ENCODE measurements around the gene DRD1.
"Not testable (repeated sequence)": the region's sequence is repeated elsewhere in the genome, so short reads cannot be mapped to it uniquely, and the experiment has no call there.

The DRD1 gene

GRCh38 chr5:175467983-175468690 is 24.2 kb upstream of the DRD1 start:
- DNase-seq, result no peak

GRCh38 chr5:175466700-175467318 is 22.8 kb upstream of the DRD1 start:
- no peak for DNase-seq

DNA sequence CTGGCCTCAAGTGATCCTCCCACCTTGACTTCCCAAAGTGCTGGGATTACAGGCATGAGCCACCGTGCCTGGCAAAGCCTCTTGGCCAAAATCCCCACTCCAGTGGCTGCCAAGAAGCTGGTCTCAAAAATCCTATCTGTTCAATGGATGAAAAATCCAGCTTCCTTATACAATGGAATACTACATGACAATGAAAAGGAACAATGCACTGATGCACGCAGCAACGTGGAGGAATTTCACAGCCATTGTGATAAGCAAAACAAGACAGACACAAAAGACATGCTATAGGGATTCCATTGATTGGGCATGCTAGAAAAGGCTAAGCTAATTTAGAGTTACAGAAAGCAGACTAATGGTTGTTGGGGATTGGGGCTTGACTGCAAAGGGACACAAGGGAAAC is 21.3 kb upstream of the DRD1 start:
- DNase-seq, result no peak

- DNase-seq, result no peak
Measured at GRCh38 chr5:175464942-175465233, 20.9 kb upstream of the DRD1 start.

DNA sequence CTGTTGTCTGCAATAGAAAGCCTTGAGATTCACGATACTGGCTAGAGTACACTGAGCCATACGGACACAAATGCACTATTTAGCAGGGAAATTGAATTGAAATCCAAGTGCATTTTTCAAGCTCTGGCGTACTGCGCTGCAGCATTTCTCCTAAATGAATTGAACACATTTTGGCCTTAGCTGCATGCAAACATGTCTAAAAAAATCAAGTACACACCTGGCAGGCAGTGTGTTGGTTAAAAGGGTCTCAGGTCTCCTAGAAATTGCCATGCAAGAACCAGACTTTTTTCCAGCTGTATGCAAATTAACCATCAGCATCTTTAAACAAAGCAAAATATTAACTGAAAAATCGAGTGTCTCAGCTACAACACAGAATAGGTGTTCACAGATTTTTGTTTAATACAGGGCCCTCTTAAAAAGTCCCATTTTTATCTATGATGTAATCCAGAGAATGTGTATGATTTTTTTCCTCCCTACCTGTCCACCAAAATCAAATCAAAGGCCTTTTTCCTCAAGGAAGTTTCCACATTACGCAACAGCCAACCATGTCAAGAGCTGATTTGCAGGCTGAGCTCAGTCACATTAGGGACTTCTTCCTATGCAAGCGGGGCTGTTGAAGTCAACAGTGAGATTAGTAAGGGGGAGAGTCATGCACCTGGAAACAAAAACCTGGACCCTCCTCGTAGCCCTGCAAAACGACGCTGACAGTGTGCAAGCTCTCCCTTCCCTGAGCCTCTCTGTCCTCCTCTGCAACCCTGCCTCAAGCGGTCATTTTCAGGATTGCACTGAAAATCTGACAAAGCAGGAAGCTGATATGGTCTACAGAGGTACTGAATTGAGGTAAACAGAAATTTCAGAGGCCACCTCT is 20.3 kb upstream of the DRD1 start:
- DNase-seq, result peak; percentile 42

- DNase-seq, result no peak
Measured at GRCh38 chr5:175463641-175464040, 19.7 kb upstream of the DRD1 start.

- DNase-seq, result no peak
Measured at GRCh38 chr5:175461370-175461769, 17.4 kb upstream of the DRD1 start.

DNA sequence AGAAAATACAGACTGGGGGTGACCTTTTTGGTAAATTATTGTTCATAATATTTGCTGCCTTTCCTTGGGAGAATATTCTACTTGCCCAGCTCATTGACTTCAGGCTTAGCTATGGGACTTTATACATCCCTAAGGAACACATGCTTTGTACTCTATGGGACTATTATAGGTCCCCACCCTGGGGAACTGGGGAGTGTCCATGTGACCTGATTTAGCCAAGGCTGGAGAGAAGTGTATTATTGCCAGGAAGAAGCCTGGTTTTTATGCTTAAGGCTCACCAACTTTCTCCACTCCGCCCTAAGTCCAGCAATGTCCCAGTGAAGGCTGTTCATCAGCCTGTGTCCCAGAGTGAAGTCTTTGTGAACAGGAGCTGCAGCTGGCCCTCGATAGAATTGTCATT is 16.6 kb upstream of the DRD1 start:
- DNase-seq, result no peak

- no peak for DNase-seq
Measured at GRCh38 chr5:175460126-175460525, 16.1 kb upstream of the DRD1 start.

- no peak for DNase-seq
Measured at GRCh38 chr5:175457466-175457865, 13.5 kb upstream of the DRD1 start.

GRCh38 chr5:175456105-175456742 is 12.2 kb upstream of the DRD1 start:
- DNase-seq, result no peak

DNA sequence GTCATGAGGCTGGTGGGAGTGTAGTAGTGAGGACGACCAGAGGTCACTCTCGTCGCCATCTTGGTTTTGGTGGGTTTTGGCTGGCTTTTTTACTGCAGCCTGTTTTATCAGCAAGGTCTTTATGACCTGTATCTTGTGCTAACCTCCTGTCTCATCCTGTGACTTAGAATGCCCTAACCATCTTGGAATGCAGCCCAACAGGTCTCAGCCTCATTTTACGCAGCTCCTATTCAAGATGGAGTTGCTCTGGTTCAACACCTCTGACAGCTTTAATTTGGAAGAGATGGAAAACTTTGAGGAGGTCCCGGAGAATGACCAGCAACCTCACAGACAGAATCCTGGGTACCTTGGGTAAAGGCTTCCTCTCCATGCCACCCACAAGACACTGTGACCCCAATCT is 10.4 kb upstream of the DRD1 start:
- DNase-seq, result not testable (repeated sequence)

DNA sequence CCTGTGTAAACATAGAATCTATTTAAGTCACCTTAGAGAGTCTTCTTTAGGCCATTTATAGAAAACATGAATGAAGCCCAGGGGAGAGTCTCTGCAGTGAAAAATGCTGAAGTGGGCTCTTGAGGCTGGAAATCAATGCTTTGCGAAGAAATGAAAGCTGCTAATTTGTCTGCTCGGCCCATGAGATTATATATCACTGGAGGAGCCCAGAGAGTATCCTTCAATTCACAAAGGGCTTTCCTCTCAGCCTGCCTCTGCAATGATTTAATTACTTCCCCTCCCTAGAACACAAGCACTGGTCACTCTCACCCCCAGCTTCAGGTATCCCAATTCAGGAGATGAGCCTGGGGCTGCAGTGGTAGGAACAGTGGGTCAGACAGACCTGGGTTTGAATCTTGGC is 8.2 kb upstream of the DRD1 start:
- no peak for DNase-seq

- no peak for DNase-seq
Measured at GRCh38 chr5:175448276-175448675, 4.3 kb upstream of the DRD1 start.

GRCh38 chr5:175447571-175447970 is 3.6 kb upstream of the DRD1 start:
- DNase-seq, result no peak

GRCh38 chr5:175446378-175446777 is 2.4 kb upstream of the DRD1 start:
- not testable (repeated sequence) for DNase-seq

- no peak for DNase-seq
Measured at GRCh38 chr5:175444905-175445456, 999 bp upstream of the DRD1 start.

DNA sequence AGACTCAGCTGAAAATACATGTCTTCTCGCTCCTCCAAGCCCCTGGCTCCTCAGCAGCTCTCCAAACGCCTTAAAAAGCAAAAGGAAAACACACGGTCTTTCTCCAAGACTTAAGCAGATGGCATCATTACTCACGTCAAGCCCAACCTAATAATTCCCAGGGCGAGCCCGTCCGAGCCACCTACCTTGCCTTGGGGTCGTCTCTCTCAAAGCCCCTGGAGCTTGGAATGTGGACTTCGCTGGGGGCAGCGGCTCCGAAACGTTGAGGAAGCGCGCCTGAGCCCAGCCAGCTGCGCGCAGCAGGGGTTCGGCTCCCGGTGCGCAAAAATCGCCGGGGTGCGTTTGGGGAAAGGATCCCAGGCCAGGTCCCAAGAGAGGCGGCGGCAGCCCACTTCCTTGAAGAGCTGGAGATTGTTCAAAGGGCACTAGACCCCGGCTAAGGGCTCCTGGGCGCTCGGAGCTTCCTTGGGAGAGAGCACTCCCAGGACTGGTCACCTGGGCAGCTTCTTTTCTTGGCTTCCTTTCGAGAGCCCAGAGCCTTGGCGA is 395 bp downstream of the DRD1 start:
- no peak for DNase-seq

GRCh38 chr5:175438234-175438857 is 5.6 kb downstream of the DRD1 start:
- no peak for DNase-seq

DNA sequence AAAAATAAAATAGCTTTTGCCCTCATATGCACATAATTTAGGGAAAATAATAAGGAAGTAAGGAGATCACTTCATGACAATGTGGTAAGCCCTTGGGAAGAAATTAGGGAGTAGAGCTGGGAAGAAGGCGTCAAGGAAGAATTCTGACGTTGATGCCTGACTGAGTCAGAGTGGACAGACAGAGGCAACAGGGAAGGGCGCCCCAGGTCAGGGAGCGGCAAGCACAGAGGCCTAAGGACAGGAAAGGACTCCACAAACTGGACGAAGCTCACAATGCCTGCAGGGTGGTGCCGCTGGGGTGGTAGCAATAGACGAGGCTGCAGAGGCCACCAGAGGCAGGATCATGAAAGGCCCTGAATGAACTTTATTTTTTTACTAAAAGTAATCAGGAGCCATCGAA is 7.6 kb downstream of the DRD1 start:
- DNase-seq, result no peak

GRCh38 chr5:175434800-175435199 is 9.2 kb downstream of the DRD1 start:
- DNase-seq, result no peak

GRCh38 chr5:175427762-175428161 is 16.2 kb downstream of the DRD1 start:
- no peak for DNase-seq

GRCh38 chr5:175424594-175424993 is 19.4 kb downstream of the DRD1 start:
- DNase-seq, result not testable (repeated sequence)
